Activated CD8-positive, alpha-beta memory T cell treated with anti-CD3 and anti-CD28 coated beads, Interleukin-2, amount 50 U/mL, for 24 hours (primary cell): Measurements from ENCODE around the gene SPIB.
"Not testable (repeated sequence)": the region's sequence is repeated elsewhere in the genome, so short reads cannot be mapped to it uniquely, and the experiment has no call there.

Experiments
- DNase-seq: peaks from one replicate; pipeline ENCODE4 v3.0.0-alpha.2; 2020; ENCODE audit errors: extremely low read depth

SPIB gene

GRCh38 chr19:50439130-50439529 lies 20.4 kb downstream of the SPIB start:
- not testable (repeated sequence) for DNase-seq

- DNase-seq = no peak
Observed at GRCh38 chr19:50444059-50444458, 25.3 kb downstream of the SPIB start.

GRCh38 chr19:50447053-50447452 lies 28.3 kb downstream of the SPIB start:
- DNase-seq = no peak

GRCh38 chr19:50447750-50448149 lies 29.0 kb downstream of the SPIB start:
- DNase-seq = no peak

GRCh38 chr19:50449236-50449899 lies 30.6 kb downstream of the SPIB start:
- no peak for DNase-seq

GRCh38 chr19:50450369-50451222 lies 31.9 kb downstream of the SPIB start:
- no peak for DNase-seq

GRCh38 chr19:50451223-50451534 lies 32.4 kb downstream of the SPIB start:
- no peak for DNase-seq

- no peak for DNase-seq
Observed at GRCh38 chr19:50453243-50453642, 34.5 kb downstream of the SPIB start.

GRCh38 chr19:50455992-50456391 lies 37.3 kb downstream of the SPIB start:
- DNase-seq = no peak

GRCh38 chr19:50457300-50457699 lies 38.6 kb downstream of the SPIB start:
- no peak for DNase-seq

- DNase-seq = no peak
Observed at GRCh38 chr19:50458396-50459066, 39.8 kb downstream of the SPIB start.

- DNase-seq = no peak
Observed at GRCh38 chr19:50459067-50459456, 40.3 kb downstream of the SPIB start.

GRCh38 chr19:50459638-50460037 lies 40.9 kb downstream of the SPIB start:
- no peak for DNase-seq

- DNase-seq = no peak
Observed at GRCh38 chr19:50460161-50460765, 41.5 kb downstream of the SPIB start.

GRCh38 chr19:50461066-50461875 lies 42.5 kb downstream of the SPIB start:
- DNase-seq = peak; percentile 24

- DNase-seq = no peak
Observed at GRCh38 chr19:50462970-50463369, 44.2 kb downstream of the SPIB start.

GRCh38 chr19:50464348-50464747 lies 45.6 kb downstream of the SPIB start:
- DNase-seq = no peak

- DNase-seq = no peak
Observed at GRCh38 chr19:50465000-50465399, 46.3 kb downstream of the SPIB start.

- no peak for DNase-seq
Observed at GRCh38 chr19:50465986-50466705, 47.4 kb downstream of the SPIB start.

- DNase-seq = no peak
Observed at GRCh38 chr19:50466706-50467039, 47.9 kb downstream of the SPIB start.

GRCh38 chr19:50467566-50467965 lies 48.8 kb downstream of the SPIB start:
- DNase-seq = no peak
